HepG2 (cell line): Measurements from ENCODE around the gene HHEX. TPM values are rescaled to one million over a fixed set of nuclear protein-coding genes. Genes with fewer than 3 reads are reported as not detected.

Source experiments
- ARHGAP35 ChIP-seq: sonication (generic); formaldehyde crosslinking; IDR thresholded peaks from 2 replicates; pipeline ENCODE4 v1.9.0; 2022; ENCODE audit warnings: mild to moderate bottlenecking, inconsistent platforms, moderate library complexity, missing genetic modification reagents, borderline replicate concordance
- BCL6 ChIP-seq: IDR thresholded peaks from 2 replicates; pipeline ENCODE4 v1.6.1; 2016; ENCODE audit warnings: missing genetic modification reagents, missing compliant biosample characterization
- CBX1 ChIP-seq: IDR thresholded peaks from one replicate; pipeline ENCODE4 v1.6.1; 2016; ENCODE audit warnings: antibody characterized with exemption, low read depth
- DBP ChIP-seq: sonication (generic); formaldehyde crosslinking; IDR thresholded peaks from 2 replicates; pipeline ENCODE4 v1.4.0; 2020; ENCODE audit warnings: missing genetic modification reagents; ENCODE audit errors: not compliant biosample characterization
- DRAP1 ChIP-seq: IDR thresholded peaks from 2 replicates; pipeline ENCODE4 v1.6.1; 2016; ENCODE audit warnings: missing genetic modification reagents, missing compliant biosample characterization
- GABPA ChIP-seq, 2 experiments: IDR thresholded peaks; 2 replicates each; pipeline ENCODE4 v1.6.1; 2011 to 2016; ENCODE audit warnings: low read depth in 2 of 2, low read length in 1 of 2, missing biosample characterization in 1 of 2, missing genetic modification characterization in 1 of 2
- GATA4 ChIP-seq: sonication (generic); IDR thresholded peaks from 2 replicates; pipeline ENCODE4 v1.6.1; 2016; ENCODE audit warnings: antibody characterized with exemption, low read depth, borderline replicate concordance
- HOXA3 ChIP-seq: sonication (generic); formaldehyde crosslinking; IDR thresholded peaks from 2 replicates; pipeline ENCODE4 v1.5.0; 2020; ENCODE audit warnings: missing genetic modification reagents
- HOXA5 ChIP-seq: sonication (generic); formaldehyde crosslinking; IDR thresholded peaks from 2 replicates; pipeline ENCODE4 v1.4.0; 2020; ENCODE audit warnings: missing genetic modification reagents
- KAT7 ChIP-seq: IDR thresholded peaks from 2 replicates; pipeline ENCODE4 v1.6.1; 2018; ENCODE audit warnings: borderline replicate concordance, missing compliant biosample characterization
- MAX ChIP-seq: IDR thresholded peaks from 2 replicates; pipeline ENCODE4 v1.6.1; 2012; ENCODE audit warnings: inconsistent platforms
- MED1 ChIP-seq: sonication (generic); formaldehyde crosslinking; IDR thresholded peaks from 2 replicates; pipeline ENCODE4 v1.4.0; 2020; ENCODE audit warnings: missing genetic modification reagents
- MEIS2 ChIP-seq: sonication (generic); formaldehyde crosslinking; IDR thresholded peaks from 2 replicates; pipeline ENCODE4 v1.9.0; 2021; ENCODE audit warnings: mild to moderate bottlenecking, missing genetic modification reagents
- MYC ChIP-seq: sonication (generic); formaldehyde crosslinking; IDR thresholded peaks from 2 replicates; pipeline ENCODE4 v1.9.0; 2021; ENCODE audit warnings: missing genetic modification reagents, borderline replicate concordance
- POLR2A ChIP-seq, 2 experiments: IDR thresholded peaks; 2 replicates each; pipeline ENCODE4 v1.6.1; 2011; ENCODE audit warnings: low read depth in 2 of 2, low read length in 2 of 2, mild to moderate bottlenecking in 1 of 2, moderate library complexity in 1 of 2; ENCODE audit not compliant: insufficient read depth in 1 of 2
- RXRB ChIP-seq: IDR thresholded peaks from 2 replicates; pipeline ENCODE4 v1.6.1; 2016; ENCODE audit warnings: borderline replicate concordance, missing genetic modification reagents, missing compliant biosample characterization
- SP4 ChIP-seq: sonication (generic); formaldehyde crosslinking; IDR thresholded peaks from 2 replicates; pipeline ENCODE4 v1.8.1; 2023; ENCODE audit warnings: mild to moderate bottlenecking, missing genetic modification reagents
- ZBTB10 ChIP-seq: sonication (generic); formaldehyde crosslinking; IDR thresholded peaks from 2 replicates; pipeline ENCODE4 v1.4.0; 2020; ENCODE audit warnings: missing genetic modification reagents, borderline replicate concordance
- ZNF549 ChIP-seq: sonication (generic); formaldehyde crosslinking; IDR thresholded peaks from 2 replicates; pipeline ENCODE4 v1.5.0; 2020; ENCODE audit warnings: missing genetic modification reagents
- ZNF558 ChIP-seq: sonication (generic); formaldehyde crosslinking; IDR thresholded peaks from 2 replicates; pipeline ENCODE4 v1.9.0; 2022; ENCODE audit warnings: mild to moderate bottlenecking, missing genetic modification reagents, borderline replicate concordance
- ZNF563 ChIP-seq: sonication (generic); formaldehyde crosslinking; IDR thresholded peaks from 2 replicates; pipeline ENCODE4 v1.8.0; 2022; ENCODE audit warnings: mild to moderate bottlenecking, moderate library complexity, missing genetic modification reagents
- ZNF704 ChIP-seq: sonication (generic); formaldehyde crosslinking; IDR thresholded peaks from 2 replicates; pipeline ENCODE4 v1.8.1; 2023; ENCODE audit warnings: mild to moderate bottlenecking, inconsistent platforms, moderate library complexity, missing genetic modification reagents, borderline replicate concordance
- ZNF777 ChIP-seq: sonication (generic); formaldehyde crosslinking; IDR thresholded peaks from 2 replicates; pipeline ENCODE4 v1.4.0; 2020; ENCODE audit warnings: missing genetic modification reagents
- ZSCAN12 ChIP-seq: sonication (generic); formaldehyde crosslinking; IDR thresholded peaks from 2 replicates; pipeline ENCODE4 v1.9.0; 2021; ENCODE audit warnings: mild to moderate bottlenecking, missing genetic modification reagents
- ZSCAN25 ChIP-seq: sonication (generic); formaldehyde crosslinking; IDR thresholded peaks from 2 replicates; pipeline ENCODE4 v1.8.0; 2022; ENCODE audit warnings: mild to moderate bottlenecking, missing genetic modification reagents
- ZSCAN9 ChIP-seq: IDR thresholded peaks from 2 replicates; pipeline ENCODE4 v1.6.1; 2016; ENCODE audit warnings: borderline replicate concordance
- polyA plus RNA-seq, 8 experiments: library from polyadenylated mRNA; depleted of rRNA in 3 of 8; stranded (reverse) in 7 of 8; unstranded in 1 of 8; fragments of >200 nt; fragmentation: Illumina TruSeq in 4 of 8; extraction: Trizol in 4 of 8; gene quantifications; 2 replicates each; pipeline versions ENCODE4 v1.2.1 to v1.2.3, GENCODE V29; 2011 to 2016; ENCODE audit warnings: low read depth in 4 of 8, missing spikeins in 1 of 8, mixed read lengths in 1 of 8; ENCODE audit not compliant: insufficient read depth in 1 of 8
- total RNA-seq, 5 experiments: library from RNA; depleted of rRNA; stranded (reverse); fragments of >200 nt; fragmentation: Illumina TruSeq; extraction: Trizol; gene quantifications; 2 replicates each; pipeline ENCODE4 v1.2.3, GENCODE V29; 2016; ENCODE audit warnings: low read depth in 1 of 5

HHEX gene
- total and polyA plus RNA-seq, 2 of the 13 experiments (the other 11 are each of a cell fraction or from before 2014, with no cell fraction given): 44.5 to 48.7 TPM

GRCh38 chr10:92689663-92690210 is at the start of gene HHEX (continued):
- TF ChIP-seq ZBTB10 (CRISPR knock-in tag): peak; percentile 70; the same call in 1 of the 2 replicates
- TF ChIP-seq ARHGAP35 (CRISPR knock-in tag): no peak
- TF ChIP-seq MYC (CRISPR knock-in tag): peak; percentile 4; the same call in 1 of the 2 replicates
- TF ChIP-seq ZNF777 (CRISPR knock-in tag): peak; percentile 96; the same call in 1 of the 2 replicates
- peak; percentile 24 for TF ChIP-seq DBP (CRISPR knock-in tag)
- TF ChIP-seq ZSCAN12: peak; percentile 67; the same call in 1 of the 2 replicates
- TF ChIP-seq ZSCAN25 (CRISPR knock-in tag): no peak
- TF ChIP-seq DRAP1 (CRISPR knock-in tag): peak; percentile 82
- peak; percentile 9; the same call in 1 of the 2 replicates for TF ChIP-seq BCL6
- TF ChIP-seq SP4 (CRISPR knock-in tag): peak; percentile 48; the same call in 1 of the 2 replicates
- TF ChIP-seq GATA4: peak; percentile 32; the same call in 1 of the 2 replicates
- no peak for TF ChIP-seq ZSCAN9
- peak; percentile 58; the same call in 1 of the 2 replicates for TF ChIP-seq KAT7 (CRISPR knock-in tag)
- TF ChIP-seq CBX1: peak; percentile 42
- no peak for TF ChIP-seq ZNF563 (CRISPR knock-in tag)
- TF ChIP-seq ZNF558 (CRISPR knock-in tag): peak; percentile 67; the same call in 1 of the 2 replicates
- 0 out of 2 replicates have a peak, but pooled peaks have one; percentile 29 for TF ChIP-seq ZNF704 (CRISPR knock-in tag)
- peak; percentile 52 for TF ChIP-seq HOXA3 (CRISPR knock-in tag)
- peak; percentile 96 to 98 for TF ChIP-seq POLR2A (IDR thresholded peaks at IDR 0.05; ENCODE audit: insufficient read depth in 1 of 2, low read depth in 2 of 2, low read length in 2 of 2)
- peak; percentile 36; the same call in 1 of the 2 replicates for TF ChIP-seq ZNF549
- TF ChIP-seq MED1 (CRISPR knock-in tag): peak; percentile 38
- TF ChIP-seq MAX: peak; percentile 55; the same call in 1 of the 2 replicates
- TF ChIP-seq RXRB (CRISPR knock-in tag): 0 out of 2 replicates have a peak, but pooled peaks have one; percentile 16
- peak; percentile 18; the same call in 1 of the 2 replicates for TF ChIP-seq GABPA (IDR thresholded peaks at IDR 0.05; ENCODE audit: low read depth, low read length)
- TF ChIP-seq GABPA (CRISPR knock-in tag; IDR thresholded peaks at IDR 0.05; ENCODE audit: low read depth): no peak
- TF ChIP-seq MEIS2: peak; percentile 74
- peak; percentile 17; the same call in 1 of the 2 replicates for TF ChIP-seq HOXA5 (CRISPR knock-in tag)
